SK-N-MC (cell line): Measurements from ENCODE around the gene SMCHD1.

Experiments
- EZH2 ChIP-seq: fragments of 200-600 bp; sonication (generic); IDR thresholded peaks from one replicate; pipeline ENCODE4 v1.6.1; 2017; ENCODE audit warnings: antibody characterized with exemption
- FOXP2 ChIP-seq: optimal IDR thresholded peaks from 2 replicates; pipeline ENCODE3; 2011; ENCODE audit warnings: mild to moderate bottlenecking, moderate library complexity; ENCODE audit not compliant: insufficient read depth; ENCODE audit errors: extremely low read length, control extremely low read depth
- POLR2AphosphoS5 ChIP-seq: IDR thresholded peaks from 2 replicates; pipeline ENCODE4 v1.6.1; 2012; ENCODE audit warnings: mild to moderate bottlenecking, low read depth, low read length, borderline replicate concordance

DNA sequence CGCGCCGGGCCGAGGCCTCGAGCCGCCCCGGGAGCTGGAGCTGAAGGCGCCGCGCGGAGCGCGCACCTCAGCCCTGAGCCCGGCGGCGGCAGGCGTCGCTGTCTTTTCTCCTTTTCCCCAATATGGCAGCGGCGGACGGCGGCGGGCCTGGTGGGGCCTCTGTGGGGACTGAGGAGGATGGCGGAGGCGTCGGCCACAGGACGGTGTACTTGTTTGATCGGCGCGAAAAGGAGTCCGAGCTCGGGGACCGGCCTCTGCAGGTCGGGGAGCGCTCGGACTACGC, 369 bp downstream of the SMCHD1 start:
- TF ChIP-seq EZH2 (no peak), POLR2AphosphoS5 (no peak), FOXP2 (no peak)
